Measurements from ENCODE around the gene RCBTB2.

Gene RCBTB2

GRCh38 chr13:48443442-48444208 lies 89.3 kb downstream of the RCBTB2 start:
- ATAC-seq = peak; percentile 50 to 55
